Measurements from ENCODE around the gene LGALS9C.
"Not testable (repeated sequence)": the region's sequence is repeated elsewhere in the genome, so short reads cannot be mapped to it uniquely, and the experiment has no call there.

The LGALS9C gene

DNA sequence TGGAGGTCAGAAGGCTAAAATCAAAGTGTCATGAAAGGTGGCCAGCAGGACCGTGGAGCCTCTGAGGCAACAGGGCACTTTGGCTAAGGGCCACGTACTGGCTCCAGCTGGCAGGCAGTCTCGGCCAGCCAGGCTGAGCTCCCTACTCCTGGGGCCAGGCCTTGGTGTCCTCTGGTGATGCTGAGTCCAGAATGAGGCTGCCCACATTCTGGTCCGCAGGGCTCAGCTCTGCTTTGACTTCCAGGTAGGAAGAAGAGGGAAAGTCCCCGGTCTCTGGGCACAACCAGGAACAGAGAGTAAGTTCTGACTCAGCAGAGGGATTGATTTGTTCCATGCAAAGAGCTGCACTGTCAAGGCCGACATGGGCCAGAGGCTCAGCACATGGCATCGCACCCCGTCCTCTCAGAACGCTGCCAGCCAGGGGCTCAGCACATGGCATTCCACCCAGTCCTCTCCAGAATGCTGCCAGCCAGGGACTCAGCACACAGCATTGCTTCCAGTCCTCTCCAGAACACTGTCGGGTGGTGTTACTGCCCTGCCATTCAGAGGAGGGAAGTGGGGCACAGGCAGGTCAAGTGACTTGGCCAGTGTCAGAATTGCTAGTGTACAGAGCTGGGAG lies 2.5 kb downstream of the LGALS9C start:
- not testable (repeated sequence) for DNase-seq (ENCODE audit: low spot score)

- DNase-seq (ENCODE audit: low spot score), result not testable (repeated sequence)
These were observed 5.2 kb downstream of the LGALS9C start for GRCh38 chr17:18481775-18482174.

DNA sequence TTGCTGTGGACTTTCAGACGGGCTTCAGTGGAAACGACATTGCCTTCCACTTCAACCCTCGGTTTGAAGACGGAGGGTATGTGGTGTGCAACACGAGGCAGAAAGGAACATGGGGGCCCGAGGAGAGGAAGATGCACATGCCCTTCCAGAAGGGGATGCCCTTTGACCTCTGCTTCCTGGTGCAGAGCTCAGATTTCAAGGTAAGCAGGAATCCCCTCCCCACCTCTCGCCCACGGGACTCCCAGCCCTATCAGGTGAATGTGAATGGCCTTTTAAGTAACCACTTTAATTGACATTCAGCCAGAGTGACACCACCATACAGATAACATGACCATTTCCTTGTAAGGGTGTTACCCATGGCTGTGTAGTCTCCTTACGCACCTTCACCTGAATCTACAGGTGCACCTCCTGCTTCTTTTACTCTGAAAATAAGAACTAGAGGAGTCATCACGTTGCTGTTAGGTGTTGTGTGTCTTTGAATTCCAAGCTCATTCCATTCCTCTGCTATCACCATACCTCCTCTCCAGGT lies 9.4 kb downstream of the LGALS9C start:
- not testable (repeated sequence) for DNase-seq (ENCODE audit: low spot score)

GRCh38 chr17:18487633-18488032 lies 11.0 kb downstream of the LGALS9C start:
- not testable (repeated sequence) for DNase-seq (ENCODE audit: low spot score)

DNA sequence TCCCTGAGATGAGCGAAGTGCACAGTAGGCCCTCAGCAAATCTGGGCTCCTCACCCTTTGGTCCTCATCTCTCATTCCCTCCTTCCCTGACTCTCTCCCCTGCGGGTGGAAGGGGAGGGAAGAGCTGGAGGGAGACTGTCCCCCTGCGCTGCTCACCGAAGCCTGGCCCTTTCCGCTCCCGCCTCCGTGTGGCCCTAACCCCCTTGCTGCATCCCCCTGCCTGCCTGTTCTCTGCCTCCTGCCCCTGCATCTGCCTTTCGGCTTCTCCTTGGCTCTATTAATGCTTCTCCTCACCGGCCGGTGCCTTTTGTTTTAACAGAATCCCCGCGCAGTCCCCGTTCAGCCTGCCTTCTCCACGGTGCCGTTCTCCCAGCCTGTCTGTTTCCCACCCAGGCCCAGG lies 12.0 kb downstream of the LGALS9C start:
- not testable (repeated sequence) for DNase-seq (ENCODE audit: low spot score)

GRCh38 chr17:18490016-18490415 lies 13.4 kb downstream of the LGALS9C start:
- not testable (repeated sequence) for DNase-seq (ENCODE audit: low spot score)

DNA sequence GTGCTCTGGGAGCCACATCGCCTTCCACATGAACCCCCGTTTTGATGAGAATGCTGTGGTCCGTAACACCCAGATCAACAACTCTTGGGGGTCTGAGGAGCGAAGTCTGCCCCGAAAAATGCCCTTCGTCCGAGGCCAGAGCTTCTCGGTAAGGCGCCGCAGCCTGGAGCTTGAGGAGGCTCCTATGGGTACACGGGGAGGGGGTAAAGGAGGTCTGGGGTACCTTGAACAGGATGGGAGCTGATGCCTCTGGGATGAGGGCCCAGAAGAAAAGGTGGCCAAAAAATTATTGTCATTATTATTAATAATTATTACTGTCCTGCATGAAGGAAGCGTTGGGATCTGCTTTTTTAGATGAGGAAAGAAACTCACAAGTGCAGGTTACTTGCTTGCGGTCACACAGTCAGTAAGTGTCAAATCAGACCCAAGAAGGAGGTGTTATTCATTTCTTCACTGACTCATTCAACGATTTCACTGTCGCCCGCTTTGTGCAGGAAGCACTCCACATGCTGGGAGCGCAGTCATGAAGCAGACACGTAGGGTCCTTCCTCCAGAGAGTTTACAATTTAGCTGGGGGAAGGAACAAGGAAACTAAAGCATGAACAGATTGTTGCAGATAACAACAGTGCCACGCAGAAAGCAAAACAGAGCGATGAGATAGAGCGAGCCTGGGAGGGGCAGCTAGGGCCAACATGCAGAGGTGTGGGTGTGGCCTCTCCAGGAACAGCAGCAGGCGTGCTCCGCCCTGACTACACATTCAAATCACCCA lies 16.3 kb downstream of the LGALS9C start:
- DNase-seq (ENCODE audit: low spot score), result not testable (repeated sequence)

DNA sequence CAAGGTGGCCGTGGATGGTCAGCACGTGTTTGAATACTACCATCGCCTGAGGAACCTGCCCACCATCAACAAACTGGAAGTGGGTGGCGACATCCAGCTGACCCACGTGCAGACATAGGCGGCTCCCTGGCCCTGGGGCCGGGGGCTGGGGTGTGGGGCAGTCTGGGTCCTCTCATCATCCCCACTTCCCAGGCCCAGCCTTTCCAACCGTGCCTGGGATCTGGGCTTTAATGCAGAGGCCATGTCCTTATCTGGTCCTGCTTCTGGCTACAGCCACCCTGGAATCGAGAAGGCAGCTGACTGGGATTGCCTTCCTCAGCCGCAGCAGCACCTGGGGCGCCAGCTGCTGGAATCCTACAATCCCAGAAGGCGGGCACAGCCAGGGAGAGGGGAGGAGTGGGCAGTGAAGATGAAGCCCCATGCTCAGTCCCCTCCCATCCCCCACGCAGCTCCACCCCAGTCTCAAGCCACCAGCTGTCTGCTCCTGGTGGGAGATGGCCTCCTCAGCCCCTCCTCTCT lies 17.7 kb downstream of the LGALS9C start:
- DNase-seq (ENCODE audit: low spot score), result not testable (repeated sequence)

DNA sequence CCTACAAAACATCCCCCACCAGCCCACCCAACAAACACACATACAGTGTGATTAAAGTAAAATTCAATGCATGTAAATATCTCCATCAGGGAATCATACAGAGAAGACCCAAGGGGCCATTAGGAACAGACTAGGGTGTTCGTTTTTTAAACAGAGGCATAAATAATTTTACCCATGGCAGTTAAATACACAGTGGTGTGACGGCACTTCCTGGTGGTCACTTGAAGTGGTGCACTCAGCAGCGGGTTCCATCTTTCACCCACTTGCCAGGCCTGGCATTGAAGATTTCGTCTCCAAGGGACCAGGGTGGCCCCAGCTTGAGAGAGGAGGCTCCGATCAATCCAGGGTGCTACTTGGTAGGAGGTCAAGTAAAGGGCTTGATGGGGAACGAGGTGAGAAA lies 20.5 kb downstream of the LGALS9C start:
- DNase-seq (ENCODE audit: low spot score), result not testable (repeated sequence)

- not testable (repeated sequence) for DNase-seq (ENCODE audit: low spot score)
These were observed 22.5 kb downstream of the LGALS9C start for GRCh38 chr17:18499100-18499499.

DNA sequence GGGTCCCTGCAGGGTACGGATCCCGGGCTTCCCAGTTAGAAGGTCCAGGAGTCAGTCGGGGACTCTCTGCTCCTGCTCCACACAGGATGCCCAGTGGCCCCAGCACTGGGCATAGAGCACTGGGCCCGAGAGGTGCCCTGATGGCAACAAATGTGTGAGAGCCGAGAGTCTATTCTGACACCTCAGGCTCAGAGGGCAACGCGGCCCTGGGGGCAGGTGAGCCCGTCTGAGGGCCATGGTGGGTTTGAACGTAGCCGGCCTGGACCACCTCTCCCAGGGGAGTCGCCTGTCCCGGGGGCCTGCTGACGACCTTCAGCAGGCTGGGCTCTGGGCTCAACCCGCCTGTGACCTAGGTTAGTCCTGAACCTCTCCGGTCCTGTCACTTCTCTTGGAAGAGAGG lies 23.2 kb downstream of the LGALS9C start:
- DNase-seq (ENCODE audit: low spot score), result not testable (repeated sequence)

- DNase-seq (ENCODE audit: low spot score), result not testable (repeated sequence)
These were observed 23.7 kb downstream of the LGALS9C start for GRCh38 chr17:18500281-18500680.

DNA sequence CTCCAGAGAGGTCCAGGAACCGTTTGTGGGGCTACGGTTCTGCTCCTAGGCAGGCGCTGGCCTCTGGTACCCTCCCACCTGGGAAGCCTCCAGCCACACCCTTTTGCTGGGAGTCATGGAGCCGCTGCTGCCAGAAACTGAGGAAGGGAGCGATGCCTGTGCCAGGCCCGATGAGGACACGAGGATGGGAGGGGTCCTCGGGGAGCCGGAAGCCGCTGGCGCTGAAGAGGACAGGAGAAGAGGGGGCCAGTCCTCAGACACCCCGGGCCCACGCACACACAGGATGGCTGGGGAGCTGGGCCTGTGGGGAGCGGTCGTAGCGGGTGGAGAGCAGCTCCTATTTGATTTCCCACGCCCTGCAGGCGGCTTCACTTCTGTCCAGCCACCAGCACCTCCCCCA lies 24.2 kb downstream of the LGALS9C start:
- not testable (repeated sequence) for DNase-seq (ENCODE audit: low spot score)

DNA sequence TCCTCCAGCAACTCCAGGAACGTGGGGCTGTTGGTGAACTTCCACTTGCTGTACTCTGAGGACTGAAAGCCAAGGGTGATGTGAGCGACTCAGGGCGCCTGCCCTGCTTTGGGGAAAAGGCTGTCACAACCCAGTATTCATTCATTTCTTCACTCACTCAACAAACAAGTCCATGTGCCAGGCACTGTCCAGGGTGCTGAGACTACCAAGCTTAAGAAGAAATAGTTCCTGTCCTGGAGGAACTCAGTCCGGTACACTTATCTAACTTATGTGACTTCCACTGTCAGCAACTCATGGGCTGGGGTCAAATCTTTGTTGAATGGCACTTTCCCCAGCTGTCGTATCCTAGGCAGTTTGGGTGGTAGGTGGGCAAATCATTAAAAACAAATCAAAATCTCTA lies 26.6 kb downstream of the LGALS9C start:
- DNase-seq (ENCODE audit: low spot score), result not testable (repeated sequence)

DNA sequence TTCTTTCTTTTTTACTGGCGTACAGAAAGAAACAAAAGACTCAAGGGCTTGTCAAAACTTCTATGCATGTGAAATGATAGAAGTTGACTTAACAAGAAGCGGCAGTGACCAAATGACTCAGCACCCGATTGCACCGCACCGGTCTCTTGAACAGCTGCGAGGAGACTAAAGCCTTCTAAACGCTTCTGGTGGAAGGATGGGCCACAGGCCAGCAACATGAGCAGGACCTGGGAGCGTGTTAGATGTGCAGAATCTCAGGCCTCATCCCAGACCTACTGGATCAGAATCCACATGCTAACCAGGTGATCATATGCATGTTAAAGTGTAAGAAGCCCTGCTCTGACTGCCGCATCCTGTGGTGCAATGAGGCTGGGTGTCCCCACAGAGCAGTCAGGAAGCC lies 31.1 kb downstream of the LGALS9C start:
- DNase-seq (ENCODE audit: low spot score), result not testable (repeated sequence)

DNA sequence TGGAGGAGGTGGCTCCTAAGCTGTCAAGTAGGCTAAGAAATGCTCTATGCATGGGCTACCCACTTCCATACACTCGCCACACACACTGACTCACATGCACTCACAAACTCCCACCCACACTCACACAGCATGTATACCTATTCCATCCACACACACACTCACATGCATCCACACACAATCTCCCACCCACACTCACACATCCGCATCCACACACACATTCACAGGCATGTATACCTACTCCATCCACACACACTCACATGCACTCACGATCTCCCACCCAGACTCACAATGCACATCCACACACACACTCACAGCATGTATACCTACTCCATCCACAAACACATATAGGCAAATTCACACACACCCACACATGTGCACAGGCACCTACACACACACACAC lies 32.1 kb downstream of the LGALS9C start:
- not testable (repeated sequence) for DNase-seq (ENCODE audit: low spot score)

- not testable (repeated sequence) for DNase-seq (ENCODE audit: low spot score)
These were observed 44.5 kb downstream of the LGALS9C start for GRCh38 chr17:18521100-18521499.

- DNase-seq (ENCODE audit: low spot score), result not testable (repeated sequence)
These were observed 48.4 kb downstream of the LGALS9C start for GRCh38 chr17:18525015-18525414.

DNA sequence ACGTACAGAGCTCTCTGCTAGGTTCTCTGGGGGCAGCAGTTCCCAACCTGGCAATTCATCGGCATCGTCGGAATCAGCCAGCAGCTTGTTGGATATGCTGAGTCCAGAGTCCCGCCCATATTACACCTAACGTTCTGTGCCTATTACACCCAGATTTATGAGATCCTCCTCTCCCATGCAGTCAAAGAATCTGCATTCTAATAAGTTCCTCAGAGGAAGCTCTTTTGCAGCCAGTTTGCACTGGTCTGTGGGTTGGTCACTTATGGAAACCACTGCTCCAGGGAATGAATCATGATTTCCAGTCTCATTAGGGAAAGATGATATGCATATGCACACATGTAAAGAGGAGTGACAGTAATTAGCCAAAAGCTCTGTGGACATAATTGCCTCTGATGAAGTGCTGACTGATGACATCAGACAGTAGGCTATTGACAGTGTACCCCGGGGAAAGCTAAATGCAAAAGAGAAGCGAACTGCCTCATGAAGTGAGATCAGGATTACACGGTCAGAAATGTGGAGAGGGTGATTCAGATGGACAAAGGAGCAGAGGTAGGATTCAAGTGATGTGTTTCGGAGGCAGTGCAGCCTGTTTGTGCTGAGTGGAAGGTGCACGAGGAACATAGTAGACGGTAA lies 49.7 kb downstream of the LGALS9C start:
- not testable (repeated sequence) for DNase-seq (ENCODE audit: low spot score)

DNA sequence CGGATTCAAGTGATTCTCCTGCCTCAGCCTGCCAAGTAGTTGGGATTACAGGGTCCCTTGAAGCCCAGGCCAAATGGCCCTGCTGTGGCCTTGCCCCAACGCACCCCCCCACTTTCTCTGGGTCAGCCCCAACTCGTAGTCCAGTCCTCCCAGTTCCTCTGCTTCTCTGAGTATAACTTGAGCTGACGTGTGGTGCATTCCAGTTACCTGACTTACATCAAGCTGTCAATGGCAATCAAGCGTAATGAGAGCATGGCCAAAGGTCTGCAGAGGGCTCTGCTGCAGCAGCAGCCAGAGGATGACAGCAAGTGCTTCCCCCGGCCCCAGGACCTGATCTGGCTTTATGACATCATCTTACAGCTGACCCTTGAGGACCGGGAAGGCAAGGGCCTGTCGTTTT lies 50.8 kb downstream of the LGALS9C start:
- not testable (repeated sequence) for DNase-seq (ENCODE audit: low spot score)

- DNase-seq (ENCODE audit: low spot score), result not testable (repeated sequence)
These were observed 51.8 kb downstream of the LGALS9C start for GRCh38 chr17:18528435-18528834.

- DNase-seq (ENCODE audit: low spot score), result not testable (repeated sequence)
These were observed 52.4 kb downstream of the LGALS9C start for GRCh38 chr17:18528899-18529500.

All from RKO (cell line).